Fibroblast of gingiva (primary cell): ENCODE data around the gene NFASC.

Experiments used
- DNase-seq: peaks from one replicate; pipeline ENCODE4 v3.0.0-alpha.2; 2011; ENCODE audit warnings: low read depth

Gene NFASC

DNA sequence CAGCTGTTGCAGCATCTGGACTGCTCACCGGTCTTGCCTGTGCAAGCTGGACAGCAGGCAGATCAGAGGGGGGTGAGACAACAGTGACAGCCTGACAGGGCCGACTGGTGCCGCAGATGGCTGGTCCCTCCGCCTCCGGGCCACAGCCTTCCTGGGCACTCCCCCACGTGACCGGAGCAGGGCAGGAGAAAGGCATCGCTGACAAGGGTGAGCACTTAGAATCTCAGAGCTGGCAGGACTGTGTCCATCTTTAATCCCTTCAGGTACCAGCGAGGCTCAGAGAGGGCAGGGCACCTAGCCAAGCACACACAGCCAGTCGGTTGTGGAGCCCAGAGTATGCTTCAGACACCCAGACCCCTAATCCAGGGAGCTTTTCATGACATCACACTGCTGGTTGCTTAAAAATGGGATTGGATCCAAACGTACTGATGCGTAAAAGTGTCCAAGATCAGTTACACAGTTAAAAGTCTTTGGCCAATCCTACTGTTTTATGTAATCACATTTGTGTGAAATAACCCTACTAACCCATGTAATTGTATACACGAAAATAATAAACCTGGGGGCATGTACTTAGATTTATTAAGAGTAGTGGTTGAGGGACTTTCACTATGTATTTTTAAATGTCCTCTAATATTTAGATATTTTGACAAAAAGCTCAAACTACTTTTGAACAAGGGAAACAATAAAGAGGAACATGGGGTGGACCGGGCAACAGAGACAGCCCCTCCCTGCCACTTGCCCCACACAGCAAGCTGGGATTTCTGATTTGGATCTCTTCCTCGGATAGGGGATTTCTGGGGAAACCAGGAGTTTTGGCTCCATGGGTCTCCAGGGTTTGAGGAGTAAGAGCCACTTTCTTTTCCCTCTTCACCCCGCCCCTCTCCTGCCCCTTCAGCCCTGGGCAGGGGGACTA lies 171.6 kb downstream of the NFASC start:
- no peak for DNase-seq

- DNase-seq, result no peak
These were observed 172.5 kb downstream of the NFASC start, which contains the start of gene CNTN2 for GRCh38 chr1:205042911-205043806. Gene CNTN2, plus strand, starts transcription at chr1:205043212. Its CDS starts 9,974 bp downstream, at chr1:205053186.

DNA sequence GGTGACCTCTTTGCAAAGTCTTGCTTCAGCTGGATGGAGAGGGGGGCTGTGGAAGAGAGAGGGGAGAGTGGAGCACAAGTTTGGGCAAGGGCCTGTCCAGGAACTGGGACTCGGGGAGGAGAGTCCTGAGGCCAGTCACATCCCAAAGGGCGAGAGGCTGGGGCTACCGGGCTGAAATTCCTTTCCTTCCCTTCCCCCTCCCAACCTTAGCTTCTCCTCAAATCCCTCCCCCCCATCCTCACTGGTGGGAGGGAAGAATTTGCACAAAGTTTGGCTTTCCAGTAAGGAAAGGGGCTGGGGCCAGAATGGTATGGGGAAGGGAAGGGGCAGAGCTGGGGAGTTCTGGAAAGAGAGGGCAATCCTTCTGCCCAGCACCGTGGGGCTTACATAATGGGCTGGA lies 173.2 kb downstream of the NFASC start:
- DNase-seq, result no peak

- DNase-seq, result no peak
These were observed 174.1 kb downstream of the NFASC start for GRCh38 chr1:205044741-205045140.

DNA sequence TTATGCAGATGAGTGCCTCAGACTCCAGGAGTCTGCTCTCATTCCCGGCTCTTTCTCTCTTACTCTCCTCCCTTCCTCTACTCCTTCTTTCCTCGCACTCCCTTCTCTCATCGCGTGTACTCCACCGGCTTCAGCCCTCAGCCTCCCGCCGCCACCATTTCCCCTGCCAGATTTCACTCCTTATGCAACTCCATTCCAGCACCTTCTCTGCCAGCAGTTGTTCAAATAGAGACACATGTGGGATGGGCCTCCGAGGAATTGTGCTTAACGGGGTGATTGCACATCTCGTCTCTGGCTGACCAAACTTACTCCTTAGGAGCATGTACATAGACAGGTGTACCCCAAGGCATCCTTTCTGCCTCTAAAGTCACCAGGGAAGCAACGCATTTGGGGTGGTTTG lies 174.5 kb downstream of the NFASC start:
- DNase-seq, result no peak

DNA sequence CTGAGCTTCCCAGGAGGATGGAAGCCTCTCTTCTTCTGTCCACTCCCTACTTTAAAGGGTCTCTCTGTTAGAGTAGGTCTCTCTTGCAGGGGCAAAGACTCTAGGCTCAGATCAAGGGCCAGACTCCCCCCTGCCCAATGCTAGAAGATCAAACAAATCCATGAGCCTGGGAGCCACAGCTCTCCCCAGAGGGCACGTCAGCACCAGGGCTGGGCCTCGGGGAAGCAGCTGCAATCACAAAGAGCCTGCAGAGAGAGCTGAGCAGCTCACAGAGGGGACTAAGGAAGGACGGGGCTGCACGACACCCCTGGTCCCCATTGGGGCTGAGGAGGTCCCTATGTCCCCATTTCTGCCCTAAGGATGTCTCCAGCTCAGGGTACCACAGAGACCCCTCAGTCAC lies 176.2 kb downstream of the NFASC start:
- no peak for DNase-seq

DNA sequence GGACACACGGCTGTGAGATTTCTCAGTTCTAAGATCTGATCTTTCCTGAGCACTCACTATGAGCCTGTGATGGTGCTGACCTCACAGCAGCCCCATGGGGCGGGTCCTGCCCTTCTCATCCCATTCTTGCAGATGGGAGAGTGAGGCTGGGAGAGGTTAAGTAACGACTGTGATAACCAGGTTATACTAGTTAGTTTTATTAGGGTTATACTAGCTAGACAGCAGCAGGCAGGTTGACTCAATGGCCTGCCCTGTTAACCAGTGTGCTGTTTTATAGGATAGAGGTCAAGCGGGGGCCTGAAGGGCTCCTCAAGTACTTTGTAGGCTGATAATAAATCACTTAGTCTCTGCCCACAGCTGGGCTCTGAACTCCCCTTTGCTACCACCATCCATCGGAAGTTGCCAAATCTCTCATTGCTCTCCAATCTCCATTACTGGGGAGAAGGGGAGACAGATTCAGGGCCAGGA lies 177.1 kb downstream of the NFASC start:
- DNase-seq, result no peak

GRCh38 chr1:205048382-205048781 lies 177.7 kb downstream of the NFASC start:
- no peak for DNase-seq

DNA sequence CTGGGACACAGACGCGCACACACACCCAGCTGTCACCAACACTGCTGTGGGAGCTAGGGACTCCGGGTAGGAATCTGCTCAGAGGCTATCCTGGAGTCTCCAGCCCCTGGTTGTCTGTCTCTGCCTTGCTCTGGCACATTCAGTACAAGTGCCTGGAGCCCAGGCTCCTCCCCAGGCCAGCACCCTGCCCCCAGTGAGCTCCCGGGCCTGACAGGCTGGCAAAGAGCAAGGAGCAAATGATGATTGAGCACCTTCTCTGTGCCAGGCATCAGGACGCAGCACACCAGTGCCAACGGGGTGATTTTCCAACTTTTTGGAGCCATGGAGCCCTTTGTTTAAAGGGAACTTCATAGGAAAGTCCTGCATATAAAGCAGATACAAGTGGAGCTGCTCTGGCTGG lies 178.8 kb downstream of the NFASC start:
- DNase-seq, result no peak

- no peak for DNase-seq
These were observed 182.0 kb downstream of the NFASC start for GRCh38 chr1:205052690-205053089.

DNA sequence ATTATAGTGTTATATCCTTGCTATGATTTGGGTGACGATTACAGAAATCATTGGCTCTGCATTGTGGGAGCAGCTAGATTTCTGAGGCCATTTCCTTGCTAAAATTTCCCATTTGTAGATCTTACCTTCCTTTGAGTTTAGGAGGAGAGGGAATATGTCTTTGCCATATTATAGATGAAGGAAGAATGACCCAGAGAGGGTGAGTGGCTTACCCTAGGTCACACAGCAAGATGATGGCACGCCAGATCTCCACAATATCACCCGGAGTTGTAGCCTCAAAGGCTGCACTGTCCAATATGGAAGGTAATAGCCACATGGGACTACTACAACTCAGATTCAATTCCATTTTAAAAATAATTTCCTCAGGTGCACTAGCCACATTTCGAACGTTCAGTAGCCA lies 182.6 kb downstream of the NFASC start:
- DNase-seq, result no peak

DNA sequence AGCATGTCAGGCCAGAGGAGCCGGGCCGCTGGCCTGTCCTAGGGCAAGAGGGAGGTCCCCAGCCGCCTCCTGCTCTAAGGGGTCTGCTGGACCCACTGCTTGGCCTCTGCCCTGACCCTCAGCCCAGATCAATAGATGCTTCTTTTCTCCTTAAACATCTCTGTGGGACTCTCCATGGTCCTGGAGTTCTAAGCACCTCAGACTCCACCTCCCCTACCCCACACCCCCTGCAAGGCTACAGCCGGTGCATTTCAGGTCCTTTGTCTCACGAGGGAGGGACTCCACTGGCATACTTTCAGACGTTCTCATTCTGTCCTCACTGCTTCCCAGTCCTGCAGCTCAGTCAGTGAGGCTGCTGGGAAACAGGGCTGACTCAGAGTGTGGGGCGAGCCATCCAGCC lies 183.4 kb downstream of the NFASC start:
- DNase-seq, result no peak

GRCh38 chr1:205056188-205056611 lies 185.5 kb downstream of the NFASC start:
- no peak for DNase-seq

DNA sequence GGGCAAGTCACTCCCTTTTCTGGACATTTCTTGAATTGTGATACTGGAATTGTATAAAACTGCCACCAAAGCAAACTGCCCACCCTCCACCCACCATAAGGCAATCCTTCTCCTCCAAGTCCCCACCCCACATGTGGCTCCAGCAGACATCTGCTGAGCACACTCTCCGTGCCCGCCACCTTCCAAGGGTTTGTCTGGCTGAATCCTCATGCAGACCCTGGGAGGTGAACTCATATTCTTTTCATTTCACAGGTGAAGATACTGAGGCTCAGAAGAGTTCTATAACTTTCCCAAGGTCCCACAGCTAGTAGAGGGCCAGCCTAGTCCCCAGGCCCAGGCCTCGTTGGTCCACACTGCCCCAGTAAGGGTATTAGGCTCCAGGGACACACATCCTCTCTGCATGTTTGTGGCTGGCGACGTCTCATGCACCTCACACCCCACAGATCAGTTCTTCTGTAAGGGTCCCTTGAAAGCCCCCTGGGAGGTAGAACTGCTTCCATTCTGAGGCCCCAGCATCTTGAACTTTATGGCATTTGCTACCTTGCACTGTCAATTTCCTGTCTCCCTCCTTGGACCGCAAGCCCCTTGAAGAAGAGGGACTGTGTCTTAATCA lies 186.4 kb downstream of the NFASC start:
- DNase-seq, result no peak

DNA sequence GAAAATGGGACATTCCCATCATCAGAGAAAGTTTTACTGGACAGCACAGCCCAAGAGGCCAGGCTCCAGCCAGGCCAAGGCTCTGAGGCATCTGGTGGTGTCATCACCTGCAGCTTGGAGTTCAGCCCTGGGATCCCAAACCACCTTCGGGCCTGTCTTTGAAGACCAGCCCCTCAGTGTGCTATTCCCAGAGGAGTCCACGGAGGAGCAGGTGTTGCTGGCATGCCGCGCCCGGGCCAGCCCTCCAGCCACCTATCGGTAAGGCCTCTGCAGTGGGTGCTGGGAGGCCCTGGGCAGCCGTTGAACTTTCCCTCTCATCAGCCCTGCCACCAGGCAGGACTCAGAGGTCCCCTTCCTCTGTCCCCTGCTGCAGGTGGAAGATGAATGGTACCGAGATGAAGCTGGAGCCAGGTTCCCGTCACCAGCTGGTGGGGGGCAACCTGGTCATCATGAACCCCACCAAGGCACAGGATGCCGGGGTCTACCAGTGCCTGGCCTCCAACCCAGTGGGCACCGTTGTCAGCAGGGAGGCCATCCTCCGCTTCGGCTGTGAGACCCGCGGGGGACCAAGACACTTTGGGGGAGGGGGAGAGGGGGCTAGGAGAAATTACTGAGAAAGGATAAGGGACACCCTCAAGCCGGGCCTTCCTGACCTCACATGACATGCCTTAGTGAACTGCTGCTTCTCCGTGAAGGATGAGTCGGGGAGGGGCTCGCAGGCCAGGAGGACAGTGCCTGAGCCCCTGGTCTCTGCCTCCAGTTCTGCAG lies 187.3 kb downstream of the NFASC start:
- DNase-seq, result no peak

- DNase-seq, result no peak
These were observed 188.2 kb downstream of the NFASC start for GRCh38 chr1:205058853-205059252.

GRCh38 chr1:205059660-205060059 lies 189.0 kb downstream of the NFASC start:
- no peak for DNase-seq

GRCh38 chr1:205060746-205061145 lies 190.1 kb downstream of the NFASC start:
- no peak for DNase-seq

DNA sequence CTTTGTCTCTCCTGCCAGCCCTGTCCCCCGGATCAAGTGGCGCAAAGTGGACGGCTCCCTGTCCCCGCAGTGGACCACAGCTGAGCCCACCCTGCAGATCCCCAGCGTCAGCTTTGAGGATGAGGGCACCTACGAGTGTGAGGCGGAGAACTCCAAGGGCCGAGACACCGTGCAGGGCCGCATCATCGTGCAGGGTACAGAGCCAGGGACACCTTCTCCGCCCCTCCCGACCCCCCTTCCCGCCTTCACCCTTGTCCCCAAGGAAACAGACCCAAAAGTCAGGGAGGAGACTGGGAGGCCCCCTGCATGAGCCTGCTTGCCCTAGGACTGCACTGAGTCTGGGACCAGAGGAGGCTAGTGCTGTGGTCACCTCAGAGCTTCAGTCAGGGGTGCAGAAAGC lies 190.6 kb downstream of the NFASC start:
- DNase-seq, result no peak

DNA sequence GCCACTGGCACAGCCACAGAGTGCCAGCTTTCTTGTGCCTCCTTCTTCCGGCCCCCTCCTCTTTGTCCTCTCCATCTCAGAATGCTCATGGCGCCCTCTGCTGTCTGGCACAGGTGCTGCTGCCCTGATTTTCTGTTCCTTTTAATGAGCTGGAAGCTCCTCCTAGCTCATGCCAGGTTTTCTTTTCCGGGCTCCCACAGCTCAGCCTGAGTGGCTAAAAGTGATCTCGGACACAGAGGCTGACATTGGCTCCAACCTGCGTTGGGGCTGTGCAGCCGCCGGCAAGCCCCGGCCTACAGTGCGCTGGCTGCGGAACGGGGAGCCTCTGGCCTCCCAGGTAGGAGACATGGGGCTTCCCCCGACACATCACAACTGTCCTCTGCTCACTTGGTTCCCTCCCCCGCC lies 191.0 kb downstream of the NFASC start:
- DNase-seq, result peak; percentile 63

- DNase-seq, result no peak
These were observed 191.7 kb downstream of the NFASC start for GRCh38 chr1:205062319-205062718.

DNA sequence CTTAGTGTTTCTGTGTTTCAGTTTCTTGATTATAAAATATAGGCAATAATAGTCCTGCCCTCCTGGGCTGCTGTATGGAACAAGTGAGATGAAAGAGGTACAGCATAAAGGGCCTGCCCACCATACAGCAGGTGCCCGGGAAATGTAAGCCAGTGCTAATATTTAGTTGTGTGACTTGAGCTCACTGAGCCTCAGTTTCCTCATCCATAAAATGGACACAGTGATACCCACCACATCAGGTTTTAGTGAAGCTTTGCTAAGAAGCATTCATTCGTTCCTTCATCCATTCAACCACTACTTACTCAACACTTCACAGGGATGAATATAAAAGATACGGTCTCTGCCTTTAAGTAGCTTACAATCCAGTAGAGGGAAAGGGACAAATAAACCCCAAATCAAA lies 192.2 kb downstream of the NFASC start:
- no peak for DNase-seq
